ENCODE data around the gene COL19A1.
"Not testable (repeated sequence)": the region's sequence is repeated elsewhere in the genome, so short reads cannot be mapped to it uniquely, and the experiment has no call there.

The COL19A1 gene

DNA sequence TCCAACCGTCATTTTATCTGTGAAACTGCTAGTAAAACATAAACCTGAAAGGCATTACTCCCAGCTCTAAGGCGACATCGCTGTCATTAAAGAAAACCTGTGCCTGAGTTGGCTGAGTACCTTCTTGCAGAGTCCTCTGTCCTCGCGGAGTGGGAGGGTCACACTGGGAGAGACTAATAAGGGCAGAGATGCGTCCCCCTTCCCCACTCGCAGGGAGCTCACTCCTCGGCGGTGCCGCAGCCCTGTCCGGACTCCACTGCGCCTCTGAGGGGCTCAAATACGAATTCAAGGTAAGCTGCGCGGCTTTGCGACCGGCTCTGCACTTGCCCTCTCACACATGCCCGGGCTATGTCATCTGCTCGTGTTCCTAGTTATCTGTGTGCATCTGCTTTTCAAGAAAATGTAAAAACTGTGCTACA is at the start of gene COL19A1:
COL19A1 (plus strand) TSS at position 206 of the 419 bp plus-strand sequence. CDS start 13,012 bp downstream, outside the sequence.
- DNase-seq (ENCODE audit: low read depth in 2 of 2), result no peak

DNA sequence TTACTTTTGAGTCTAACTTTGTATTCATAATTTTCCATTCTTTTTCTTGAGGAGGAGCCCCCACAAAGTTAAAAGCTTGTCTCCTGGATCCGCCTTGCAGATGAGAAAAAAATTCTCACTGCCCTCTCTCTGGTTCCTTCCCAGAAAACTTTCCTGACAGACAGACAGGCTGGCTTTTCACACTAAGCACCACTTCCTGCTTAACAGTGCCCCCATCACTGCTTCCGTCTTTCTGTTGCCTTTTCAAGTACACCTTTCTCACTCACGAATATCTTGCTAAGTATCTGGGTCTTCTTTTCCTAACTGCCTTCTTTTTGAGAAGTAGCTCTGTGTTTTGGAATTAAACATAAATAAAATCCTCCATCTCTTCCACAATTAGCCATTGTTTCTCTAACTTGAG is 49.8 kb upstream of the COL19A1 start:
- DNase-seq (ENCODE audit: low read depth in 2 of 2), result no peak

DNA sequence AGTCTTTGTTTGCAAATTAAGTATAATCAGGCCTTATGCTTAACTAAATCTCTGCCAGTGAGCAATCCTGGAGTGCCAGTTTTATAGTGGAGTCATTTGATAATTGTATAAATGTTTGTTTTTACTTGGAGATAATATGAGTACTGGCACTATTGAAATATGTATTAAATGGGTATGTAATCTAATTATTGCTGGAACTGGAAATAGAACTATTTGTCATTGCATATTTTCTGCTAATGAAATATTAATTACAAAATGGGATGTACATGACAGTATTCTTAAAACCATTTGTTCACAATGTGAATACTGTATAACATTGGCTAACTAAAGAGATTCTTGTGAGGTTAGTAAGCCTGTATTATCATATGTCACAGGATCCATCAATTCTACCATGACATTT is 49.0 kb upstream of the COL19A1 start:
- no peak for DNase-seq (ENCODE audit: low read depth in 2 of 2)

DNA sequence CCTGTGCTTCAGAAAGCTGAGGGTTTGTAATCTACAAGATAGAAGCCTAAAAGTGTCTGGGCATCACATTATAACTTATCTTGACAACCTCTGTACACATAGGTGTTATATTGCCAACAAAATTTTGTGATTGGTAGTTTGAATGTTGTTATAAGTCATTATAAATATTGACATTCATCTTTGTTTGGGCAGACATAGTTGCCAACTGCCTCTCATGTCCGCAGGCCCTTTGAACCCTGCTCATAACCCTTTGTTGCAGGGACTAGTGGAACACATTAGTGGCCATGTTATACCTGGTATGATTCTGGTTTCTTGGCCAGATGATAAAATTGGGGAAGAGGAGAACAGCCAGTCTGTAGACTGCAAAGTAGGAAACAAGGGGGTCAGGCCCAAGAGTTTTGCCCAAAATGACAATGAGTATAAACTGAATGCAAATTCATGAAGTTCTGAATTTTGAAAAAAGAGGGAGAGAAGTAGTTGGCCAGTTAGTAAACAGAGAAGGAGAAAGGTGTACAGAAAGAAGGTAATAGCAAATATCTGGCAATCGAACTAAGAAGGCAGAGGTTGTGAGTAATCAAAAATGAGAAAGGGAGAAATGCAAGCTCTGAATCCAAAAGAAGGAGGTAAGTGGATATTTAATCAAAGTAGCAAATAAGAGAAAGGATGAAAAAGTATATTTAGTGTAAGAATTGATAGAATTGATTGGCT is 48.0 kb upstream of the COL19A1 start:
- no peak for DNase-seq (ENCODE audit: low read depth in 2 of 2)

DNA sequence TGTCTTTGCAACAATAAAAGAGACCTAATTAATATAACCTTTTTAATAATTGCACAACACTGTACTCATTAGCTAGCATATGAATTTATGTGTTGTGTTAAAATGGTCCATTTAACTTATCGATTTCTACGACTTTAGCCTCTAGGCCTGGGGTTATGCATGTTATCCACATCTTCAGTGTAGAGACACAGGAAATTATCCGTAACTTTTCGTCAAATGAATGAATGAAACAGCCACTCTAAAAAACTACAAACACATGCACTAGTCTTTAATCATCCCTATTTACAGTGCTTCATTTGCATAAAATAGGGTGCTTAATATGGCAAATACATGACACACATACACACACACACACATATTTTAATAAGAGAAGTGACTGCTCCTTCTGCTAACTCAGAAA is 47.2 kb upstream of the COL19A1 start:
- DNase-seq (ENCODE audit: low read depth in 2 of 2), result no peak

DNA sequence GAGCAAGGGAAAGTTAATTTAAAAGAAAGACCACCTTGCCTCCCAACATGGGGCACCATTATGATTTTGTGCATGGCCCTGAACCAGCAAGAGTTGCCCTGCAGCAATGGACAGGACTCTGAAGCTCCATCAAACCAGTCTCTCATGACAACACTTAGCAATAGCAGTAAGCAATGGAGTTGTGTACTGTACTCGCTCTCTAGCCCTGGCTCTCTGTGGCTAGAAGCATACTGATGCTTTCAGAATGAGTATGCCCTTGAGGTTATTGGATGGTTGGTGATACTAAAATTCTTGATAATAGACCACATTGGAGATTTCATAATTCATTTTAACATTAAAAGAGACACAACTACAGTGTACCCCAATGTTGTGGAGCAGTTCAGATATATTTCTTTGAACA is 46.3 kb upstream of the COL19A1 start:
- DNase-seq (ENCODE audit: low read depth in 2 of 2), result no peak

DNA sequence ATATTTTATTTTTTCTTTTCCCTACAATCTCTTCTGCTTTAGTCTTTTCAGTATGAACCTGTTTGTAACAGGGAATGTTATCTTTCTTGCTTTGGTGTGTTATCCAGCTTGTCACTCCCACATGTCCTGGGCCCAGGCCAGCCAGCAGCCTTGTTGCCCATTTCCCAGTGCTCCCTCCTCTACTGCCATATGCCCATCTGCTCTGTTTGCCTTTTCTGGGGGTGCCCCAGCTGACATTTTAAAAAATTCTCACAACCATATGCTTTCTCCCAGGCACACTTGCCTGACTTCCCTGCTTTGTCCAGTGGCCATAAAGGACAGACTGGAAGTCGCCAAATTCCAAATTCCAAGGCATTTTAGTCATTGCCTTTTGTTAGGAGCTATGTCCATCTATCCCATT is 45.9 kb upstream of the COL19A1 start:
- DNase-seq (ENCODE audit: low read depth in 2 of 2), result no peak

DNA sequence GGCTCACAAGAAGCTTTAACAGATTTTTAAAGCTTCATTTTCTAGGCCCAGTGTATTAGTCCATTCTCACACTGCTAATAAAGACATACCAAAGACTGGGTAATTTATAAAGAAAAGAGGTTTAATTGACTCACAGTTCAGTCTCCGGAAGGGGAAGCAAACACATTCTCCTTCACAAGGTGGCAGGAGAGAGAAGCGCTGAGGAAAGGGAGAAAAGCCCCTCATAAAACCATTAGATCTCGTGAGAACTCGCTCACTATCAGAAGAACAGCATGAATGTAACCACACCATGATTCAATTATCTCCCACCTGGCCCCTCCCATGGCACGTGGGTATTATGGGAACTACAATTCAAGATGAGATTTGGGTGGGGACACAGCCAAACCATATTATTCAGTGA is 42.0 kb upstream of the COL19A1 start:
- not testable (repeated sequence) for DNase-seq (ENCODE audit: low read depth in 2 of 2)

DNA sequence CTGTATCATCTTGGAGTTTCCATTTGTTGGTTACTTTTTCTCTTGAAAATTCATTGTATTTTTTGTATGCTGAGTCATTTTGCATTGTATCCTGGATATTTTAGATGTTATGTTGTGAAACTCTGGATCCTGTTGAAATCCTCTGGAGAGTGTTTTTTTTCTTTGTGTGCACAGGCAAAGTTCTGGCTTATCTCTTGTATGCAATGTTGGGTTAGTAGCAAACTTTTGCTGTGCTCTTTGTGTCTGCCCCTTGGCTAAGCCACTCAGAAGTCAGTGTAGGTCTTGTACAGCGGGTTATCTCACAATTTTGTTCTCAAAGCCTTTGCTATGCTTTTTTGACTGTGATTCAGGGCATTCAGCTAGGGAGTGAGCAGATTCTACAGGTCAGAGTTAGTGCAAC is 40.5 kb upstream of the COL19A1 start:
- no peak for DNase-seq (ENCODE audit: low read depth in 2 of 2)

DNA sequence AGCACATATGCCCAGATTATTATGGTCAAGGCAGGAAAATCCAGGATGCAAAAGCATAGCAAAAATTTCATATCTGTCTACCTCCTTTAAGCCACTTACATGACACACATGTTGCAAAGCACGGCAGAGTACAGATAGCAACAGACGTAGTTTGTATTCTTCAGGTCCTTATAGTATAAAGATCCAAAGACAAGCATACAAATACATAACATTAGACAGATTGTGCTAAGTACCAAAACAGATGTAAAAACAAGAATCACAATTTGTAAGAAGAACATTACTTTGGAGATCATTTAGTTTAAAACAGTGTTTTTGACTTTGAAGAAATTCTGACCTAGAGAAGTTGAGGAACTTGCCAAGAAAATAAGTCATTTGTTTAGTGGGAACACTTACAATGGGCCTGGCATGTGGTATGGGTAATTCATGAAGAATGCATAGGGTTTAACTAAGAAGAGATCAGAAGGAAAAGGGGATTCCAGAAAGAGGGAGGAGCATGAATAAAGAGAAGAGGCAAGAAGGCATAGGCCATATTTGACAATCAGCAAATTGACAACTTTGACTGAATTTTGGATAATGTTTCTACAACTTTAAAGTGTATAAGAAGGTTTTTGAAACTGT is 39.0 kb upstream of the COL19A1 start:
- peak in 1 of 2 experiments; percentile 18 for DNase-seq (ENCODE audit: low read depth in 2 of 2)

DNA sequence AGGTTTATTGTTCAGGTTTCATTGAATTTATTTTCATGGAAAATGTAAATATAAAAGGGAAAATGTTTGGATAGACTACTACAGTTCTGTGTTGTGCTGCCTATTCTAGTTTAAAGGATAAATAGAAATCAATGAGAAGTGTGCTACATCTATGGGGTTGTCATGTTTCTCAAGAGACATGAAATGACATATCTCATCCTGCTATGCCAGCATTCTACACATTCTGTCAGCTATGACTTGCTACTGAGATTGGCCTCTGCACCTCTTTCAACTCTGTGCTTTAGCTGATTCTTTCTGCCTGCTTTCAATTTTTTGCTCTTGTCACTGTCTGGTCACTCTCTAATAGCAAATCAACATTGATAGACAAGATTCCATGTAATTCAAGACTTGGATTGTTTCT is 33.8 kb upstream of the COL19A1 start:
- DNase-seq (ENCODE audit: low read depth in 2 of 2), result no peak

DNA sequence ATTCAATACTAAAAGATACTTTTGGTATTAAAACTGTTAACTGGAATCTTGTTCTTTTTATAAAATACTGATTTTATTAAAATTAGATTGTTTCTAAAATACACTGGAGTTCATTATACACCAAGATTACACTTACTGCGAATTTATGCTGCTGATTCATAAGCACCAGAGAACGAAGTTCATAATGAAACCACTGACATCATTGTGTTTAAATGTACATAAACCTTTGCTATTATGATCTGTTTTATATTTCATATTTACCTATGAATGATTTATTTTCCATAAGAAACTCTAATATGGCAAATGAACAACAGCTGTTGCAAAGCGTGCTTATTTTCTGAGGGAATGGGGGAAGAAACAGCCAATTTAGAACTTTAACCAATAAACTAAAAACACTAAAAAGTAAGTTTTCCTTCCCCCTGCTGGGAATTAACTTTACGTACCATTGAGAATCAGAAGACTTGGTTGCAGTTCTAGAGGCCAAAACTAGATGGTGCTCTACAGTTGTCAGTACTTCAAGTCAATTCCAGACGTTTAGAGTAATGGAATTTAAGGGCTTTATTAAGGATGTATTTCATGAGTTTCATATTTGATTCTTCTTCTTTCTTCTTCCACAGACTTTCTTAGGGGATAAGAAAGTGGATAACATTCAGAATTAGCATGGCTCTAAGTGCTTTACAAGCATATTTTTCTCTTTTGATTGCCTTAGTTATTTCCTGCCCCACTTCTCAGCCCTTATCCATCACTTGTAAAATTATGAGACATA is 30.8 kb upstream of the COL19A1 start:
- DNase-seq (ENCODE audit: low read depth in 2 of 2), result peak; percentile 32 to 33

DNA sequence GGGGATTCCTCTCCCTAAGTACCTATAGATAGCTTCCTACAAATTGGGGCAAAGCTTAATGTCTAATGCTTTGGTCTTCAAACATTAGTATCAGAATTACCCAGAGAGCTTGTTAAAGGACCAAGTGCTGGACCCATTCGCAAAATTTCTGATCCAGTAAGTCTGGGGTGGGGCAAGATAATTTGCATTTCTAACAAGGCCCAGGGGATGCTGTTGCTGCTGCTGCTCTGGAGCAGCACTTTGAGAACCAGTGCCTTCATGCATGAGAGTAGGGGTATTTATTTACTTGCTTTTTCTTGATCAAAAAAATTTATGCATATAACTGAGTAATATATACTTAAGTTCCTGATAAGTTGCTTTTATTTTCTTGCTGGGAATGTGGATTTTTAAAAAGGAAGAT is 24.5 kb upstream of the COL19A1 start:
- no peak for DNase-seq (ENCODE audit: low read depth in 2 of 2)

DNA sequence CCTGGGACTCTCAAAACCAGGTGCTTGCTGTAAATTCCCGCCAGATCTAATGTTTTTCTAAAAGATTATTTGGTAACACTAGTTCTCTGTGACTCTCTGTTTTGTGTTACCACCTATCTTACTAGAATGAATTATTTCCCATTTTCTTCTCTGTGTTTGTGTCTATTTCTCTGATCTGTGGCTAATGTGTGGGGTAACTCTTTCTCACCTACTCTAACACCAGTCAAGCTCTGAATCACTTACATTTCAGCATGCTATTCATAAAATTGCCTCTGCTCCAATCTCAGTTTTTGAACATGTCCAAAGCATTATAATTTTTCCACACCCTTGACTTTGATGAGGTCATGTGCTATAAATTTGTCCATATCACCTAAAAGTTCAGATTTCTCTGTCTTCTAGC is 23.2 kb upstream of the COL19A1 start:
- no peak for DNase-seq (ENCODE audit: low read depth in 2 of 2)

DNA sequence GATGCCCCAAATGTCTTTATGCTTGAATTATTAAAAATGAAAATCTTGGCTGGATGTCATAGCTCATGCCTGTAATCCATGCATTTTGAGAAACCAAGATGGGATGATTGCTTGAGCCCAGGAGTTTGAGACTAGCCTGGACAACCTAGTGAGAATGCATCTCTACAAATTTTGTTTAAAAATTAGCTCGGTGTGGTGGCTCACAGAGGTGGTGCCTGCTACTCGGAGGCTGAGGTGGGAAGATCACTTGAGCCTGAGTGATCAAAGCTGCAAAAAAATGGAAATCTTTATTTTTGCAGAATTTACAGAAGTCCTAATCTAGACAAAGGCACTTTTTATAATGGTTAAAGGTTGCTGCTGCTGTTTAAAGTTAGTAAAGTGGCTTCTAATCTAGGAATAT is 20.0 kb upstream of the COL19A1 start:
- DNase-seq (ENCODE audit: low read depth in 2 of 2), result no peak

DNA sequence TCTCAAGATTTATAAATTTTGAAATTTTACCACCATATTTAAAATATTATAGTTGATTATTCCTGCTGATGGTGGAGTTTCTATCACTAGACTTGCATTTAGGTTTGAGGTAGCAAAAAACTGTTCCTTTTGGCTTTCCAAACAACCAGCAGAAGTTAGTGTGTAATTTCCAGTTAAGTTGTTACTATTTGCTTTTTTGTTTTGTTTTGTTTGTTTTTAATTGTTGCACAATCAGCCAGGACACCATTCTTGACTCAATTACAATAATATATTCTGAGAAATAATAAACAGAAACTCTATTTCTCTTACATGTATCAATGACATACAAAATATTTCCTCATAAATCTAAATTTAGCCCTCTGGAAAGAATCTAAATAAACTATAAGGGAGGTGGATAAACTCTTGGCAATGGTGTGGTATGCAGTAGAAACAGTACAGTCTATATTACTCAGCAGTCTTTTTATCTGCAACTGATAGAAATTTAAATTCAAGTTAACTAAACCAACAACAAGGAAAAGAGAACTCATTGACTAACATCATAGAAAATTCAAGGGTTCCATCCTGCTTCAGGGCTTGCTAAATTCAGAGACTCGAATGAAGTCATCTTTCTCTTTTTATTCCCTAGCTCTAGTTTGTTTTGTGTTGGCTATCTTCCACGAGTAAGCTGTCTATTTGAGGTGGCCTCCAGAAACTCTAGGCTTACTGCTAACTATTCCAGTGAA is 19.4 kb upstream of the COL19A1 start:
- DNase-seq (ENCODE audit: low read depth in 2 of 2), result no peak

DNA sequence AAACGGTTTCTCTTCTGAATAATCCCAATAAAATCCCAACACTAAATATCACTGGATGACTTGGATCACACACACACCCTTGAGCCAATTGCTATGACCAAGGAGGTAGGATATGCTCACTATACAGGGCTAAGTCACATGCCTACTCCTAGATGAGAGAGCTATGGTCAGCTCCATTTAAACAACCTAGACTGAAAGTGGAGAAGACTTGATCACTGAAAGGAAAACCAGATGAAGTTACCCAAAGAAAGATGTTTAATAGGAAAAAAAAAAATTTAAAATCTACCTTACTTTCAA is 18.9 kb upstream of the COL19A1 start:
- no peak for DNase-seq (ENCODE audit: low read depth in 2 of 2)

DNA sequence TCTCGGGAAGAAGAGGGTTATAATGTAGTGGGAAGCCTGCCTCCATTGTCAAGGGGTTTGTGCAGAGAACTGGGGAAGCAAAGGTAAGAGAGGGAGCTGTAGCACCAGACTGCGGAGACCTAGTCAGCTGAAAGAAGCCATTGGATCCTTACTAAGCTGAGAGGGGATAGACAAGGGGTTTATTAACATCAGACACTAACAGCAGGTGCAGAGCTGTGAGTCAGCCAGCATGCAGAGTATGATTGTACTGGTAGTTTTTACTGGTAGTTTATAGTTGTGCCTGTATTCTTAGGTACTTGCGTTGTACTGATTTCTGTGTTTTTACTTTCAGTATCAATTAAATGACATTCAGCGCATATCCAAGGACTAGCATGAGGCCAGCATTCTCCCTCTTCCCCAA is 17.8 kb upstream of the COL19A1 start:
- DNase-seq (ENCODE audit: low read depth in 2 of 2), result no peak

DNA sequence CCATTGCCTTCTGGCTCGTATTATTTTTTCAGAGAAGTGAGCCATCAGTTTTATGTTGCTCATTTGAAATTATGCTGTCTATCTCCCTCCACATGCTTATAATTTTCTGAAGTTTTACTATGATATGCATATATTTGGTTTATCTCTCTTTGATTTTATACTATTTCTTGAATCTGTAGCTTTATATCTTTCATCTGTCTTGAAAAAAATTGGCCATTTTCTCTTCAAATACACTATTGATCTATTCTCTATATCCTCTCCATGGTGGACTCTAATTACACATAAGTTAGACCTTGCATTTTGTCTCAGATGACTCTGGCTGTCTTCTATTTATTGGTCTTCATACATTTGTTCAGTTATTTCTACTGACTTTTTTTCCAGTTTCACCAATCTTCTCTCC is 13.7 kb upstream of the COL19A1 start:
- no peak for DNase-seq (ENCODE audit: low read depth in 2 of 2)

DNA sequence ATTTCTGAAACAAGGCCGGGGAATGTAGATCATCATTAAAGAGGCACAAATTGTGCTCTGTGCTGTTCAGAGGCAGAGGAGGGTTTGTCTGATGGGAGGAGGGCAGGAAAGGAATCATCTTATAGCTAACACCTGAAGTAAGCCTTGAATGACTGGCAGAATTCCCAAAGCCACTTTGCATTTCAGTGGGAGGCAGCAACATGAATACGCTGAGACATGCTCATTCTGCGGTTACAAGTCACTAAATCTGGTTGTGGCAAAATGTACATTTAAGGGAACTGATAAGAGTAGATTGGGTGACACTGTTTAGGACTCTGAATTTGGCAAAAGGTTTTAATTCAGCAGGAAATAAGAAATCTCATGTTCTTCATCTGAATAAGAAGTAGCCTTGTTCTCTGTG is 4.4 kb upstream of the COL19A1 start:
- DNase-seq (ENCODE audit: low read depth in 2 of 2), result no peak

DNA sequence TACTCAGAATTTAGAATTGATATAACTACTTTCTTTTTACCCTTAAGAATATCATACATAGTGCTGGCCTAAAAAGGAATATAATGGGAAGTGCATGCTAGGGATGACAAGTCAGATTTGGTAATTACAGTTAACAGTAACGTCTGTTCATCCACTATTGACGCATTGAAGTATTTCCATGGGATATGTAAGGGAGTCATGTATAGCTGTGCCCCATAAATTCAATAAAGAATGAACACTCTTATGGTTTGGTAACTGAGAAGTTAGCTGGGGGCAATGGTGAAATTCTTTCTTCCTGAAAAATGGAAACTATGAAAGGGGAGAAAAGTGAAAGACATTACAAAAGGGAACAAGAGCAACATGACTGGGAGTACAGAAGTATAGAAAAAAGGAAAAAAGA is 2.6 kb upstream of the COL19A1 start:
- no peak for DNase-seq (ENCODE audit: low read depth in 2 of 2)

DNA sequence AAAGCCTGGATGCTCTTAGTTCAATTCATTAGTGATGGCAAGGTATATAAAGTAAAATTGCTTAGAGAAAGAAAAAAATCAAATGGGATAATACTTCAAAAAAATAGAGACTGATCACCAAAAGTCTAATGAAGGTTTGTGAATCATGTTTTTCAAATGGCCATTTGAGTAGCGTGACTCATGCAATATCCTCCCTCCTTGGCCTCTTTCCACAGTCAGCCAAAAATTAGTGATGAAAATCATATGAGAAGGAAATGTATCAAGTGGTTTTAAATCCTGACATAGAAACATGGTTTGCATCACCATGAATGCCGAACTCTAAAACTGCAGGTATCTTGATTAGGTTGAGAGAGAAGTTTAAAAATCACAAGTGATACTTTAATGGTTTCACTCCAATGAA is 1.2 kb upstream of the COL19A1 start:
- peak; percentile 52 to 53 for DNase-seq (ENCODE audit: low read depth in 2 of 2)

Measured in fibroblast of skin of left biceps (primary cell).